ENCODE results near the gene NUBPL.

- TF ChIP-seq CTCF (IDR thresholded peaks at IDR 0.05), result no peak
- TF ChIP-seq POLR2A (IDR thresholded peaks at IDR 0.05), result no peak
Measured at GRCh38 chr14:31699809-31700208, 138.6 kb downstream of the NUBPL start.

All from Peyer's patch (tissue), 4 donors.